SK-N-MC (cell line): Measurements from ENCODE around the gene STK33.

ENCODE experiments used
- DNase-seq: peaks from one replicate; pipeline ENCODE4 v3.0.0-alpha.2; 2011; ENCODE audit warnings: low read depth, low spot score
- H3K27ac ChIP-seq: fragments of 200-600 bp; sonication (generic); 2 replicates; pipeline ENCODE4 v1.5.1; 2016; ENCODE audit warnings: mixed run types
- H3K36me3 ChIP-seq: fragments of 200-600 bp; sonication (generic); 2 replicates; pipeline ENCODE4 v1.6.1; 2017; ENCODE audit warnings: antibody characterized with exemption, low read length, mixed read lengths; ENCODE audit not compliant: insufficient read depth
- H3K4me3 ChIP-seq: fragments of 200-600 bp; sonication (generic); 2 replicates; pipeline ENCODE4 v1.5.1; 2016
- H3K9ac ChIP-seq: fragments of 200-600 bp; sonication (generic); 2 replicates; pipeline ENCODE4 v1.8.0; 2017; ENCODE audit warnings: mixed run types, mixed read lengths; ENCODE audit not compliant: insufficient read length
- H3K9me3 ChIP-seq: fragments of 200-600 bp; sonication (generic); 2 replicates; pipeline ENCODE4 v1.6.1; 2017; ENCODE audit warnings: low read depth, mild to moderate bottlenecking, antibody characterized with exemption, low read length, moderate library complexity, mixed read lengths
- EZH2 ChIP-seq: fragments of 200-600 bp; sonication (generic); IDR thresholded peaks from one replicate; pipeline ENCODE4 v1.6.1; 2017; ENCODE audit warnings: antibody characterized with exemption
- FOXP2 ChIP-seq: optimal IDR thresholded peaks from 2 replicates; pipeline ENCODE3; 2011; ENCODE audit warnings: mild to moderate bottlenecking, moderate library complexity; ENCODE audit not compliant: insufficient read depth; ENCODE audit errors: extremely low read length, control extremely low read depth
- POLR2AphosphoS5 ChIP-seq: IDR thresholded peaks from 2 replicates; pipeline ENCODE4 v1.6.1; 2012; ENCODE audit warnings: mild to moderate bottlenecking, low read depth, low read length, borderline replicate concordance

The STK33 gene

DNA sequence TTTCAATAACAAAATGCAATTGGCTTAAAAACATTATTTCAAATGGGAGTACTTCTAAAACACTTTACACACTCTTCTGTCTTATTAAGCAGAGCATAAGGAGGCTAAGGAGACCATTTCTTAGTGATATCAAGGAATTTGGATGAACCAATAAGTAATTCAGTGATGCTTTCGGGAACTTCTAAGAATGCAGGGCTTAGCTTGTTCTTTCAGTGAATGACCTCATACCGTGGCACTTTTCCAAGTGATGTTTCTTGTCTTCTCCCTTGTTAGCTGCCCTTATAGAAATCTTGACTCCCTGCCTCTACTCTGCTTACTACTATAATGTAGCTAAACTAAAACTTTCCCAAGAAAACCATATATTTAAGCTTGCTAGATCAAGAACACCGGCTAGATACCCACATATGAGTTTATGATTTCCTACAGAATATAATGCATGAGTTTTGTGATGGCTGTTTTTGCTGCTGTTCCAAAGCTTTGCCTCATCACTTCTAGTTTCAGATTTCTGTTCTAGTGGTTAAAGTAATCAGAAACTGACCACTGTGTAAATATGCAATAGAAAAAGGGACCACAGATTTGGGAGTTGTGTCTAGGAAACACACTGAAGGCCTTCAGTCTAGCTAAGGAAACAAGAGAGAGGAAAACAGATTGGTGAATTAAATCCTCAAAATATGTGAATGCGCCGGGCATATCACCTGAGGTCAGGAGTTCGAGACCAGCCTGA is 37.5 kb upstream of the STK33 start:
- TF ChIP-seq FOXP2 (no peak), EZH2 (no peak), POLR2AphosphoS5 (no peak)
- Histone ChIP-seq H3K36me3 (no peaks in the 10 kb centered on the region; the same call in 1 of the 2 replicates), H3K9me3 (no peaks in the 10 kb centered on the region), H3K9ac (no peak overlapping the region), H3K4me3 (no peak overlapping the region), H3K27ac (no peak overlapping the region)
- no peak for DNase-seq

DNA sequence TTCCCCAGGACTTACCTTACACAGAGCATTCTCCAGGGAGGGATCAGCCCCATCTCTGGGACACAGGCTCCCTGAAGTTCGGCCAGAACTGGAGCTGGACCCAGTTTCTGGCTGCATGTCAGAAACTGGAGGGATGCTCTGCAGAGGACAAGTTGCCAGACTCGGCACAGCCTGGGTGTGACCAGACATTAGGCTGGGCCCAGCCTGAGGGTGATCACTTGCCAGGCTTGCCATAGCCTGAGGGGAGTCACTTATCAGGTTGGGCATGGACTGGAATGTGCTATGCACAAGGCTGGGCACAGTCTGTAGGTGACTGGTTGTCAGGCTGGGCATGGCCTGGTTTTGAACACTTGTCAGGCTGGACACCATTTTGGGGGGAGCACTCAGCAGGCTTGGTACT is 30.7 kb upstream of the STK33 start:
- Histone ChIP-seq H3K4me3 (no peak overlapping the region), H3K9me3 (no peaks in the 10 kb centered on the region)
- TF ChIP-seq POLR2AphosphoS5 = no peak
- TF ChIP-seq EZH2 = no peak
- TF ChIP-seq FOXP2 = no peak

DNA sequence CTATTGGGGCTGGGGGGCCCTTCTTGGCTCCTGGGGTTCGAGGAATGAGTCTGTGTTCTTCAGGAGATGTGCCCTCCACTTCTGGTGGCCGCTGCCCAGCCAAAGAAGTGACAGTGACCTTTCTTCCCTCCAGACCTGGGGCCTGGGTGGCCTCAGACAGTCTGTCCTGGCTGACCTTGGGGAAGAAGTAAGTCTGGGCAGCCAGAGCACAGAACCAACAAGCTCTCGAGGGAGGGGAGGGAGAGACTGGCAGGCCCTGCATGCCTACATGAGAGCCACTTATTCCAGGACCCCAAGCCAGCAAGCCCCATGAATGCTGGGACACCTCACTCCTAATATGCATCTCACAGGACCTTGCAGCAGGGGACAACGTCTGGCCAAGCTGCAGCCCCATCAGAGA is 27.1 kb upstream of the STK33 start:
- Histone ChIP-seq H3K4me3 (no peak overlapping the region), H3K9ac (no peak overlapping the region), H3K27ac (no peak overlapping the region), H3K9me3 (no peaks in the 10 kb centered on the region), H3K36me3 (peaks cover 12% of the 10 kb centered on the region; the same call in 1 of the 2 replicates)
- TF ChIP-seq POLR2AphosphoS5 = no peak
- no peak for TF ChIP-seq EZH2
- TF ChIP-seq FOXP2 = no peak
- DNase-seq = no peak

More for the DNA sequence above, 30.7 kb upstream of the STK33 start:
- DNase-seq = no peak
- H3K9ac ChIP-seq = no peak overlapping the region
- no peak overlapping the region for H3K27ac ChIP-seq
- H3K36me3 ChIP-seq = peaks cover 12% of the 10 kb centered on the region; the same call in 1 of the 2 replicates

DNA sequence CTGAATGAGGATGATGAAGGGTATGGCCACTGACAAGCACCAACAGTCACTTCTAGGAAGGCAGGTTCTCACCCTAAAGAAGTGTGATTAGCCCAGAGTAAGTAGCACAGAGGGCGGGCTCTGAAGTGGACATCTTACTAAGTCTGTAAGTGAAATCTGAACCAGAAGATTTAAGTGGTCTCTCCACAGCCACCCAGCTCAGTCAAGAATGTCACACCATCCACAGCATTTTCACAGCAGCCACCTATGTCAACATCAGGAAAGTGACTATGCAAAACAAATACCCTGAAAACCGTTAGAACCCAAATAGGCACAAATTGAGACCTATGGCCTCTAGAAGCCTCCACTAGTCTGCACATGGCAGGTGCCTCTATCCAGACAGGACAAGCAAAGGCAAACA is 23.0 kb upstream of the STK33 start:
- Histone ChIP-seq H3K36me3 (no peaks in the 10 kb centered on the region; the same call in 1 of the 2 replicates), H3K4me3 (no peak overlapping the region), H3K27ac (no peak overlapping the region), H3K9me3 (no peaks in the 10 kb centered on the region), H3K9ac (no peak overlapping the region)
- no peak for DNase-seq
- no peak for TF ChIP-seq POLR2AphosphoS5
- TF ChIP-seq FOXP2 = no peak
- no peak for TF ChIP-seq EZH2

DNA sequence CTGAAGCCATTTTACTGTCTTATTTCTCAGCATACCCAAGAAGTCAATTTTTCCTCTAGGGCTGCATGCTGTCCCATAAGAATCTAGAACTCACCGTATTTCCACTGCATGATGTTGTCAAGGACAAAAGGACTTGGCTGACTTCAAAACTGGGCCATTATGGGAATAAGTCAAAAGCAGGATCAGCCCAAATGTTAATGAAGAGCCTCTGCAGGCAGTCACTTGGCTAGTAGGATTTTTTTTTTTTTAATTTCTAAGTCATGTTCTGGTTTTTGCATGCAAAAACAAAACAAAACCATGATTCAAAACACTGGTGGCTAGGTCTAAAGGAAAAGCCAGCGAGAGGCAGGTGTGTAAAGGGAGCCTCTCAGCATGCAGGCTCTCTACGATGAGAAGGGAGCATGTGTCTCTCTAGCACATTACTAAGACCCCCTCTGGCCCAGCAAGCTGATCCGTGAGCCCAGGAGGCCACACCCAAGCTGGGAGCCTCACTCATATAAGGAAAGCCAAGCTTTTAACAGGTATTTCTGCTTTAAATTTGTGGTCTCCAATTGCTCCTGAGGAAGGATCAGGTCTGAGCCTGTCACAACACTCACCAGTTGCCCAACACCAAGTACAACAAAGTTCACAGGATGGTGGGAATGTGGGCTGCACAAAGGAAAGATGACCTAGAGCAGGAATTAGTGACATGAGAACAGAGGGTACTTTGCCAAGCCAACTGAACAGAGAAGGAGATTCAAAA is 21.4 kb upstream of the STK33 start:
- no peak overlapping the region for H3K27ac ChIP-seq
- TF ChIP-seq EZH2 (no peak), FOXP2 (no peak), POLR2AphosphoS5 (no peak)
- no peaks in the 10 kb centered on the region; the same call in 1 of the 2 replicates for H3K36me3 ChIP-seq

DNA sequence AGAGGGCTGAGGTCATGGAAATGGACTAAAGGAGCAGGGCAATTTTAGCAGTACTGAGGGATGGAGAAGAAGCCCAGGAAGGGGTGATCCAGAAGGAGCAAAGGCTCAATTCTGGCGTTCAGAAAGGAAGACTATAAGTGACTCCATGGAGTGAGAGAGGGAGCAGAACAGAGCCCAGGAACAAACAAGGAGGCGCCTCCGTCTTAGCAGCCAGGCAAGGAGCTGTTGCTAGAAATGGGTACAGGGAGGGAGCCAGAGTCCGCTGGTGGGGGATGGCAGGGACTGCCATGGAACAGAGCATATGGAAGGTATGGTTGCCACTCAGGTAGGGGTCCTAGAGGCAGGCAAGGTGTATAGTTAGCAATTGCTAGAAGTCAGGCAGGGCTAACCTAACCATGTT is 20.5 kb upstream of the STK33 start:
- H3K4me3 ChIP-seq = no peak overlapping the region
- no peak overlapping the region for H3K27ac ChIP-seq
- H3K36me3 ChIP-seq = no peaks in the 10 kb centered on the region; the same call in 1 of the 2 replicates
- H3K9ac ChIP-seq = no peak overlapping the region
- DNase-seq = no peak
- no peak for TF ChIP-seq EZH2
- no peak for TF ChIP-seq POLR2AphosphoS5
- no peak for TF ChIP-seq FOXP2
- no peaks in the 10 kb centered on the region for H3K9me3 ChIP-seq

More for the DNA sequence above, 21.4 kb upstream of the STK33 start:
- H3K4me3 ChIP-seq = no peak overlapping the region
- DNase-seq = no peak
- no peaks in the 10 kb centered on the region for H3K9me3 ChIP-seq
- H3K9ac ChIP-seq = no peak overlapping the region

DNA sequence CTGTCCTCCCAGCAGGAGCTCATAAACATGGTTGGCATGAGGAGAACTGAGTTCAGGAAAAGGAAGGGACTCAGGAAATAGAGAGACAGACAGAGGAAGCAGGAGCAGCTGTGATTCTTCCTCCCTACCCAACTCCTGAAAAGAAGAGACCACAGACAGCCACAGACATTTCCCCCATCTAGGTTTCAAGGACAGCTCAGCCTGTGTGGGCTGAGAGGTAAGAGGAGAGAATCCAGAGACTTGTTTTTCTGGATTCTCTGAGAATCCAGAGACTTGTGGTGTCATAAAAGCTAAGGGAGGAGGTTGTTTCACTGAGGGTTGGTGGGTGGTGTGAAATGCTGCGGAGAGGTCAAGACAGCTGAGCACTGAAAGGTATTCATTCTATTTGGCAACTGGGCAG is 19.0 kb upstream of the STK33 start:
- Histone ChIP-seq H3K9ac (no peak overlapping the region), H3K27ac (no peak overlapping the region), H3K36me3 (no peaks in the 10 kb centered on the region; the same call in 1 of the 2 replicates), H3K9me3 (no peaks in the 10 kb centered on the region), H3K4me3 (no peak overlapping the region)
- TF ChIP-seq POLR2AphosphoS5 = no peak
- TF ChIP-seq FOXP2 = no peak
- no peak for TF ChIP-seq EZH2
- DNase-seq = no peak

DNA sequence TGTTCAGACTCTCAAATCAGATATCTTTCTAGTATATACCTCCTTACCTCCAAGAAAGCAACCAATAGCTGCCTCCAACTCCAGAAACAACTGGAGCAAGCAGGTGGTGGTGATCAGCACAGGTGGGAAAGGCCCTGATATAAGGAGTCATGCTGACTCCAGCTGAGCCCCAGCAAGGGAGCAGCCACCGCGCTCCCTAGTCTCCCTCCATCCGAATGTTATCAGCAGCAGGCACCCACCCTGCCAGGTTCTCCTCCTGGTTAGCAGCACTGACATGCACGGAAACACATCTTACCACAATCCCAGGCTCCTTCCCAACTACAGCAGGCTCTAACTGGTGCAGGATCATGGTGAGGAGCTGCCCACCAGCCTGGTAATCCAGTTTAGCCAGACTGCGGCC is 18.5 kb upstream of the STK33 start:
- H3K27ac ChIP-seq = no peak overlapping the region
- TF ChIP-seq POLR2AphosphoS5 (no peak), FOXP2 (no peak), EZH2 (no peak)
- no peak overlapping the region for H3K9ac ChIP-seq
- H3K36me3 ChIP-seq = no peaks in the 10 kb centered on the region; the same call in 1 of the 2 replicates
- no peaks in the 10 kb centered on the region for H3K9me3 ChIP-seq
- DNase-seq = no peak
- H3K4me3 ChIP-seq = no peak overlapping the region
